Natural killer cell (primary cell): ENCODE measurements around the gene MBP. TPM values are rescaled to one million over a fixed set of nuclear protein-coding genes. Genes with fewer than 3 reads are reported as not detected.
A peak's percentile ranks its signal among the peaks of the same experiment; 100 is the strongest.

ENCODE experiments used
- ATAC-seq, 3 donors: fragments of 150-1000 bp in 2 of 3; fragments of 200-7000 bp in 1 of 3; cut with Tn5 transposase; 1 replicate in 1 of 3; 2 replicates in 2 of 3; pipeline ENCODE4 v1.10.0; 2021; ENCODE audit warnings: mild to moderate bottlenecking in 2 of 3, moderate library complexity in 2 of 3
- DNase-seq, 2 donors: peaks; one replicate each; pipeline versions ENCODE4 v3.0.0 to v3.0.0-alpha.2; 2013 to 2021; ENCODE audit warnings: mixed read lengths in 1 of 2
- H3K27ac ChIP-seq: one replicate; pipeline ENCODE4 v1.5.1; 2013; ENCODE audit warnings: mild to moderate bottlenecking, low read length
- H3K27me3 ChIP-seq: one replicate; pipeline ENCODE4 v1.6.1; 2013; ENCODE audit warnings: low read length; ENCODE audit not compliant: control insufficient read depth, insufficient read depth
- H3K36me3 ChIP-seq: one replicate; pipeline ENCODE4 v1.6.1; 2013; ENCODE audit warnings: low read length; ENCODE audit not compliant: control insufficient read depth, insufficient read depth
- H3K4me1 ChIP-seq: one replicate; pipeline ENCODE4 v1.6.1; 2013; ENCODE audit warnings: low read length; ENCODE audit not compliant: control insufficient read depth, insufficient read depth
- H3K4me3 ChIP-seq: one replicate; pipeline ENCODE4 v1.5.1; 2013; ENCODE audit warnings: low read length
- H3K9me3 ChIP-seq: one replicate; pipeline ENCODE4 v1.6.1; 2013; ENCODE audit warnings: low read length; ENCODE audit not compliant: control insufficient read depth, insufficient read depth
- H3K27ac Mint-ChIP-seq, 2 donors: one replicate each; pipeline ENCODE4 v1.8.0; 2022; ENCODE audit warnings: mild to moderate bottlenecking in 2 of 2, mixed read lengths in 2 of 2, moderate library complexity in 1 of 2
- H3K27me3 Mint-ChIP-seq, 2 donors: one replicate each; pipeline ENCODE4 v1.8.0; 2022; ENCODE audit warnings: low read depth in 2 of 2, mixed read lengths in 2 of 2
- H3K36me3 Mint-ChIP-seq: one replicate; pipeline ENCODE4 v1.8.0; 2022; ENCODE audit warnings: mixed read lengths
- H3K4me1 Mint-ChIP-seq, 2 donors: one replicate each; pipeline ENCODE4 v1.8.0; 2022; ENCODE audit warnings: mixed read lengths in 2 of 2
- H3K4me3 Mint-ChIP-seq: one replicate; pipeline ENCODE4 v1.8.0; 2022; ENCODE audit warnings: mild to moderate bottlenecking, moderate library complexity, mixed read lengths
- H3K9me3 Mint-ChIP-seq, 2 donors: one replicate each; pipeline ENCODE4 v1.8.0; 2022; ENCODE audit warnings: mixed read lengths in 2 of 2
- WGBS: methylation state at CpG from one replicate; pipeline ENCODE4 v1.1.7; 2013; ENCODE audit warnings: missing lambda C conversion rate; ENCODE audit not compliant: insufficient coverage; 5-methylcytosine and 5-hydroxymethylcytosine counted together
- intact Hi-C: fragments of 100-400 bp; cut with micrococcal nuclease; formaldehyde crosslinking; loops from one replicate; pipeline ENCODE4 v1.14.2; 2022
- total RNA-seq, 4 donors: library from RNA; stranded (reverse); fragments of 120-200 nt in 1 of 4; gene quantifications; one replicate each; pipeline versions ENCODE4 v1.2.3 to v1.2.4, GENCODE V29; 2013 to 2022
- TF ChIP-seq, protein P1 (sequence below): fragments of 200-600 bp; IDR thresholded peaks from one replicate; pipeline ENCODE4 v1.8.0; 2022; ENCODE audit warnings: antibody characterized with exemption

MBP gene
- total RNA-seq, 3 donors from 2014 or later (not counting 1 experiment from before 2014, with no cell fraction given) = 183 to 344 (median 325) TPM

DNA sequence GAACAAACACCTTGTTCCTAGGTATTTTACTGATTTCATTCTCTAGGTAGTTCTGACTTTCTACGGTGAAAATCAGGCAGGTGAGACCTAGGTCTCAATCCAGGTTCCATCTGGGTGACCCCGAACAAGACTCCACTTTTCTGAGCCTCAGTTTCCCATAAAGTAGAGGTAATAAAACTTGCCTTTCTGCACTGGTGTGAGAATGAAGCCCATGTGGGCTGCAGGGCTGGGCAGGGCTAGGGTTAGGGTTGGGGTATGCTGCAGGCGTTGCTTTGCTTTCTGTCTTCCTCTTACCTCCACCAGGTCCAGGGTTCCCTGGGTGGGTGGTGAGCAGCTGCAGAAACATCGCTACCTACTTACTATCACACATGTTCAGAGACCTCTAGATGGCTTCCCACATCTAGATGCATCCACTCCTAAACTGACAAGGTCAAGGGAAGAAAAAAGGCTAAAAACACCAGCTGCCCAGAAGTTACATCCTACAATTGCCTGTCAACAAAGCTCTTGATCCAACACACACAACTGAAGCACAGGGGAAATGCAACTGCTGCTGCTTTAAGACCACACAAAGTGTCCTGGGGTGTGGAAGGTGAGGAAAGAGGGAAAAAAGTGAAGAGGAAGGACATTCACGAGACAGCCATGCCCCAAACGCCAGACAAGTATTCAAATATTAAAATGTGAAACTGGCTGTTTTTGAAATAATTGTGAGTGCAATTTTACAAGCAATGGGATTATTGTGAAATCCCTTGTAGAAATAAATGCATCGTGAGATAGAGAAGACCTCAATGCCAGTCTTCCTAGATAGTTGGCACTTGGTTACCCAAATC, 23.5 kb downstream of the MBP start:
- Histone ChIP-seq H3K27ac (peak overlapping the region; percentile 86), H3K9me3 (no peaks in the 10 kb centered on the region), H3K4me1 (peaks cover 91% of the 10 kb centered on the region), H3K4me3 (no peak overlapping the region), H3K36me3 (peaks cover 54% of the 10 kb centered on the region), H3K27me3 (no peaks in the 10 kb centered on the region)
- 69% methylated on average over 7 of the region's 7 CpGs for WGBS
- ATAC-seq (no peak), DNase-seq (peak in 1 of 2 donors; percentile 12)
- Mint-ChIP-seq H3K27me3 (no peaks in the 10 kb centered on the region), H3K4me1 (peaks cover 94 to 99% of the 10 kb centered on the region in 2 donors), H3K27ac (peak overlapping the region; percentile 87 to 94), H3K9me3 (no peaks in the 10 kb centered on the region), H3K36me3 (no peaks in the 10 kb centered on the region), H3K4me3 (peak overlapping the region; percentile 1)
- intact Hi-C loops = loop anchor here (2.0 to 10.0 kb wide), 2 partner anchors 18 to 536 kb away; no protein-coding TSS in a partner anchor
- TF ChIP-seq, protein P1, sequence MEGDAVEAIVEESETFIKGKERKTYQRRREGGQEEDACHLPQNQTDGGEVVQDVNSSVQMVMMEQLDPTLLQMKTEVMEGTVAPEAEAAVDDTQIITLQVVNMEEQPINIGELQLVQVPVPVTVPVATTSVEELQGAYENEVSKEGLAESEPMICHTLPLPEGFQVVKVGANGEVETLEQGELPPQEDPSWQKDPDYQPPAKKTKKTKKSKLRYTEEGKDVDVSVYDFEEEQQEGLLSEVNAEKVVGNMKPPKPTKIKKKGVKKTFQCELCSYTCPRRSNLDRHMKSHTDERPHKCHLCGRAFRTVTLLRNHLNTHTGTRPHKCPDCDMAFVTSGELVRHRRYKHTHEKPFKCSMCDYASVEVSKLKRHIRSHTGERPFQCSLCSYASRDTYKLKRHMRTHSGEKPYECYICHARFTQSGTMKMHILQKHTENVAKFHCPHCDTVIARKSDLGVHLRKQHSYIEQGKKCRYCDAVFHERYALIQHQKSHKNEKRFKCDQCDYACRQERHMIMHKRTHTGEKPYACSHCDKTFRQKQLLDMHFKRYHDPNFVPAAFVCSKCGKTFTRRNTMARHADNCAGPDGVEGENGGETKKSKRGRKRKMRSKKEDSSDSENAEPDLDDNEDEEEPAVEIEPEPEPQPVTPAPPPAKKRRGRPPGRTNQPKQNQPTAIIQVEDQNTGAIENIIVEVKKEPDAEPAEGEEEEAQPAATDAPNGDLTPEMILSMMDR = no peak

DNA sequence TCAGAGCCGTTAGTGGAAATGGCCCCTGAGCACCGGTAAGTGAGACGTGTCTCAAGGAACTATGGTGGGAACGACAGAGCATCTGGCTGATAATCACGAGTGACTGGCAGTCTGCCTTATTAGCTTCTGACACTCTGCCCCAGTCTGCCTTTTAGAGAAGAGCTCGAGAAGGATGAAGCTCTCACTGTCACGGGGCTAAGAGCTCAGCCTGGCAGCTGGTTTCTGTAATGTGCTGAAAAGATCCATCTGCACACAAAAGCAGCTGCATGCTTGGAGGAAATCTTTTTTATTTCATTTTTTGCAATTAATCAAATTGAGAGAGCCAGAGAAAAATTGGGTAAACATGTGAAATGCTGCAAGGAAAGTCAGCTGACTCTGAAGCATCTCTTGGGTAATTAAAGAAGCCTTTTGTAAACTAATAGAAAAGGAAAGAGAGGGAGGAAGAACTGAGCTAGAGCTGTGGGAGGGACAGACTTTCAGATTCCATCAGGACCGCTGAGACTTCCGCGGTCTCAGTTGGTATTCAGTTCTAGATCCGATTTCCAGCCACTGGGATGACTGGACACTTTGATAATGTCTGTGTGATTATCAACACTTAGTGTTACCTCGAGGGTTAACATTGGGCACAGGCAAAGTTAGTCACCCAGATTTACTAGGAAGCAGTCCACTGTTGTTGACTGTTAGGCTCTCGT, 24.4 kb downstream of the MBP start:
- ATAC-seq = peak; percentile 52 to 71 (median 54)
- H3K4me3 ChIP-seq = no peak overlapping the region
- Mint-ChIP-seq H3K27me3 (no peaks in the 10 kb centered on the region), H3K9me3 (no peaks in the 10 kb centered on the region), H3K27ac (peak overlapping the region; percentile 87 to 94), H3K4me3 (peak overlapping the region; percentile 79), H3K4me1 (peaks cover 94 to 97% of the 10 kb centered on the region in 2 donors), H3K36me3 (no peaks in the 10 kb centered on the region)
- 14% methylated on average over 13 of the region's 13 CpGs for WGBS
- peak overlapping the region; percentile 86 for H3K27ac ChIP-seq
- peak; percentile 39 to 67 for DNase-seq
- H3K4me1 ChIP-seq = peaks cover 92% of the 10 kb centered on the region
- no peaks in the 10 kb centered on the region for H3K27me3 ChIP-seq
- intact Hi-C loops = loop anchor here (2.0 to 10.0 kb wide), 2 partner anchors 19 to 537 kb away; no protein-coding TSS in a partner anchor
- no peaks in the 10 kb centered on the region for H3K9me3 ChIP-seq
- peaks cover 54% of the 10 kb centered on the region for H3K36me3 ChIP-seq
- TF ChIP-seq, protein P1 = no peak

DNA sequence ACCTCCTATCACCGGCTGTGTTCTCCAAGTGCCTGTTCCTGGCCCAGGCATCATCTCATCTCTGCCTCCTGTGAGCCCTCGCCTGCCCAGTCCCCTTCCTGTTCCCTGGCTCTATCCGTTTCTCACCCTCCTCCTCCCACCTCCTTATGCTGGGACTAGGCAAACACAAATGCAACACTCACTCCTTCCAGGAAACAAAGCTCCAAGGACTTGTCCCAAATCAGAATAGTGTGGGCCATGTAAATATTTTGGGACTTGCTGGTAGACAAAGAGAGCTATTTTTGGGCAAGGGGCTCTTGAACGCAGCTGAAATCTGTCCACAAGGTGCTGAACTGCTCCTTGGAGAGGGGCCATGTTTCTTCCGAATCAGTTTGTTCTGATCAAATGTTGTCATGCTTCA, 25.3 kb downstream of the MBP start:
- Mint-ChIP-seq H3K27ac (peak overlapping the region; percentile 87 to 94), H3K4me3 (peak overlapping the region; percentile 79), H3K4me1 (peaks cover 91 to 94% of the 10 kb centered on the region in 2 donors), H3K9me3 (no peaks in the 10 kb centered on the region), H3K27me3 (no peaks in the 10 kb centered on the region), H3K36me3 (no peaks in the 10 kb centered on the region)
- Histone ChIP-seq H3K27ac (peak overlapping the region; percentile 86), H3K27me3 (no peaks in the 10 kb centered on the region), H3K9me3 (no peaks in the 10 kb centered on the region), H3K36me3 (peaks cover 51% of the 10 kb centered on the region), H3K4me1 (peaks cover 86% of the 10 kb centered on the region), H3K4me3 (no peak overlapping the region)
- 67% methylated on average over 5 of the region's 5 CpGs for whole genome bisulfite sequencing
- TF ChIP-seq, protein P1 = no peak
- DNase-seq = peak; percentile 13 to 42
- ATAC-seq = no peak
- intact Hi-C loops = loop anchor here (10.0 kb wide), 1 partner anchor 538 kb away; no protein-coding TSS in a partner anchor
